ENCODE data around the gene TMEM145. TPM values are rescaled to one million over a fixed set of nuclear protein-coding genes. Genes with fewer than 3 reads are reported as not detected.

Gene TMEM145
- total RNA-seq, 1 experiment from 2014 or later = 1.5 TPM

GRCh38 chr19:42353341-42354015 is 40.4 kb downstream of the TMEM145 start:
- H3K9me3 Mint-ChIP-seq (ENCODE audit: low read depth, unreplicated experiment) = no peaks in the 10 kb centered on the region
- no peak overlapping the region for H3K27ac Mint-ChIP-seq (ENCODE audit: unreplicated experiment)
- no peaks in the 10 kb centered on the region for H3K4me1 Mint-ChIP-seq (ENCODE audit: low read depth, unreplicated experiment)
- intact Hi-C loops (cut with micrococcal nuclease; ENCODE audit: unreplicated experiment) = no loop called here
- peaks cover 4% of the 10 kb centered on the region for H3K36me3 Mint-ChIP-seq (ENCODE audit: insufficient read depth, unreplicated experiment)
- no peak for TF ChIP-seq CTCF (IDR thresholded peaks at IDR 0.05; ENCODE audit: unreplicated experiment)
- CTCF ChIA-PET = no interaction called here
- BruUV-seq (replicated peaks) = no TSS peak
- H3K4me3 Mint-ChIP-seq (ENCODE audit: low read depth, unreplicated experiment) = no peak overlapping the region
- DNase-seq = no peak
- H3K27me3 Mint-ChIP-seq (ENCODE audit: unreplicated experiment) = no peaks in the 10 kb centered on the region

GRCh38 chr19:42355896-42356295 is 42.8 kb downstream of the TMEM145 start:
- Mint-ChIP-seq H3K27ac (ENCODE audit: unreplicated experiment) (no peak overlapping the region), H3K27me3 (ENCODE audit: unreplicated experiment) (no peaks in the 10 kb centered on the region), H3K4me3 (ENCODE audit: low read depth, unreplicated experiment) (no peak overlapping the region), H3K9me3 (ENCODE audit: low read depth, unreplicated experiment) (no peaks in the 10 kb centered on the region), H3K4me1 (ENCODE audit: low read depth, unreplicated experiment) (no peaks in the 10 kb centered on the region), H3K36me3 (ENCODE audit: insufficient read depth, unreplicated experiment) (peaks cover 4% of the 10 kb centered on the region)
- intact Hi-C loops (cut with micrococcal nuclease; ENCODE audit: unreplicated experiment) = no loop called here
- CTCF ChIA-PET = no interaction called here
- DNase-seq = no peak
- TF ChIP-seq CTCF (IDR thresholded peaks at IDR 0.05; ENCODE audit: unreplicated experiment) = no peak
- BruUV-seq (replicated peaks) = no TSS peak

GRCh38 chr19:42356686-42357085 is 43.6 kb downstream of the TMEM145 start:
- TF ChIP-seq CTCF (IDR thresholded peaks at IDR 0.05; ENCODE audit: unreplicated experiment) = no peak
- CTCF ChIA-PET = no interaction called here
- Mint-ChIP-seq H3K9me3 (ENCODE audit: low read depth, unreplicated experiment) (no peaks in the 10 kb centered on the region), H3K27me3 (ENCODE audit: unreplicated experiment) (no peaks in the 10 kb centered on the region), H3K36me3 (ENCODE audit: insufficient read depth, unreplicated experiment) (peaks cover 4% of the 10 kb centered on the region), H3K4me1 (ENCODE audit: low read depth, unreplicated experiment) (no peaks in the 10 kb centered on the region), H3K27ac (ENCODE audit: unreplicated experiment) (no peak overlapping the region), H3K4me3 (ENCODE audit: low read depth, unreplicated experiment) (no peak overlapping the region)
- intact Hi-C loops (cut with micrococcal nuclease; ENCODE audit: unreplicated experiment) = no loop called here
- BruUV-seq (replicated peaks) = no TSS peak
- DNase-seq = no peak

- DNase-seq = no peak
- Mint-ChIP-seq H3K4me3 (ENCODE audit: low read depth, unreplicated experiment) (no peak overlapping the region), H3K9me3 (ENCODE audit: low read depth, unreplicated experiment) (no peaks in the 10 kb centered on the region), H3K4me1 (ENCODE audit: low read depth, unreplicated experiment) (no peaks in the 10 kb centered on the region), H3K27ac (ENCODE audit: unreplicated experiment) (no peak overlapping the region), H3K36me3 (ENCODE audit: insufficient read depth, unreplicated experiment) (peaks cover 4% of the 10 kb centered on the region), H3K27me3 (ENCODE audit: unreplicated experiment) (no peaks in the 10 kb centered on the region)
- no peak for TF ChIP-seq CTCF (IDR thresholded peaks at IDR 0.05; ENCODE audit: unreplicated experiment)
- BruUV-seq (replicated peaks) = no TSS peak
- intact Hi-C loops (cut with micrococcal nuclease; ENCODE audit: unreplicated experiment) = no loop called here
- CTCF ChIA-PET = no interaction called here
Measured at GRCh38 chr19:42357290-42357689, 44.2 kb downstream of the TMEM145 start.

Measured in Calu3 (cell line).